ENCODE results near the gene SMARCA4.
"Not testable (repeated sequence)": the region's sequence is repeated elsewhere in the genome, so short reads cannot be mapped to it uniquely, and the experiment has no call there.

Gene SMARCA4

GRCh38 chr19:11041194-11041593 is 80.4 kb downstream of the SMARCA4 start:
- DNase-seq, result no peak

DNA sequence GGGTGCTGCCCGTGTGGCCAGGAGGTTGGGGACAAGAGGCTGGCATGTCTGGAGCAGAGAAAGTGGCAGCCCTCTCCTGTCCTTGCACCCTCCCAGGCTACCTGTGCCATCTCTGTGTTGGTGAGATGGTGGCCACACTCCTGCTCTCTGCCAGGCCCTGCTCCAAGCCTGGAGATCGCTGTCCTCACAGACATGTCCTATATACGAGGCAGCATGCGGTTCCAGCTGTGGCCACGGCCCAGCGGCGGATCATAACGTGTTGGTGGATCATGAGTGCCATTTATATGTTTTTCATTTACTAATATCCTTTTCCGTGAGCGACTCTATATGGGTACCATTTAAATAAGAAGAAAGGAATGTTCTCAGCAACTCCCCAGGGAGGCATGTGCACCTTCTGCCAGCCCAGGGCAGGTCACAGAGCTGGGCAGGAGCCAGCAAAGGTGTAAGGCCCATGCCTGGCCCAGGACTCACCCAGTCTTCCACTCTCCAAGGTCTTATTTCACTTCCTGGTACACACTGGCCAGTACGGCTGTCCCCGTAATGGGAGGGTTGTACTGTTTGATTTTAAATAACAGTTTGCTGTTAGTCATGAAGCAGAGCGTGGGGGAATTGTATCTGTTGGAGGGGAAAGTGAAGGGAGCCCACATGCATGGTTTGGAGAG is 81.3 kb downstream of the SMARCA4 start:
- no peak for DNase-seq

DNA sequence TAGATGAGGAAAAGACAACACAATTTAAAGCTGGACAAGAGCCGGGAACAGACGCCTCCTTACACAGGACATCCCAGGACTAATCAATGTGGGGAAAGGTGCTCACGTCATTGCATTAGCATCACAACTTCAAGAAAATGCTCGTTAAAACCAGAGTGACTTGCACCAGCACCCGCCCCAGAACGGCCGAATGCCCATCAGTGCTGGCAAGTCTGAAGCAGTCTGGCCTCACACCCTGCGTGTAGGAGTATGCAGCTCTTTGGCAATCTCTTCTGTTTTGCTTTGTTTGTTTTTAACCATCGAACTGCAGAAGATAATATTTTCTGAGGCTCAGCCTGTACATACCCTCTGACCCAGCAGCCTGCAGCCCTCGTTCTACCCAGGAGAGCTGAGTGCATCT is 83.6 kb downstream of the SMARCA4 start:
- no peak for DNase-seq

DNA sequence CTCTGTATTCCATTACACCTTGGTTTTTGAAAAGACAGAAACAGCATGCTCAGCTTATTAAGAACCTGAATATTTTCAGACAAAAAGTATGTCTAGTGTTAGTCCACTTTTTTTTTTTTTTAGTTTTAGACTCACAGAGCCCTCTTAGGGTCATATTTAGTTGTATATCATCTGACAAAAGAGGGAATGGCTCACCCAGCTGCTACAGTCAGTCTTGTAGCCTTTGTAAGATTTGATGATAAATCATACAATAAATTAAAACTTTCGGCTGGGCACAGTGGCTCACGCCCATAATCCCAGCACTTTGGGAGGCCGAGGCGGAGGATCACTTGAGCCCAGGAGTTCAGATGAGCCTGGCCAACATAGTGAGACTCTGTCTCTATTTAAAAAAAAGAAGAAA is 84.7 kb downstream of the SMARCA4 start:
- no peak for DNase-seq

DNA sequence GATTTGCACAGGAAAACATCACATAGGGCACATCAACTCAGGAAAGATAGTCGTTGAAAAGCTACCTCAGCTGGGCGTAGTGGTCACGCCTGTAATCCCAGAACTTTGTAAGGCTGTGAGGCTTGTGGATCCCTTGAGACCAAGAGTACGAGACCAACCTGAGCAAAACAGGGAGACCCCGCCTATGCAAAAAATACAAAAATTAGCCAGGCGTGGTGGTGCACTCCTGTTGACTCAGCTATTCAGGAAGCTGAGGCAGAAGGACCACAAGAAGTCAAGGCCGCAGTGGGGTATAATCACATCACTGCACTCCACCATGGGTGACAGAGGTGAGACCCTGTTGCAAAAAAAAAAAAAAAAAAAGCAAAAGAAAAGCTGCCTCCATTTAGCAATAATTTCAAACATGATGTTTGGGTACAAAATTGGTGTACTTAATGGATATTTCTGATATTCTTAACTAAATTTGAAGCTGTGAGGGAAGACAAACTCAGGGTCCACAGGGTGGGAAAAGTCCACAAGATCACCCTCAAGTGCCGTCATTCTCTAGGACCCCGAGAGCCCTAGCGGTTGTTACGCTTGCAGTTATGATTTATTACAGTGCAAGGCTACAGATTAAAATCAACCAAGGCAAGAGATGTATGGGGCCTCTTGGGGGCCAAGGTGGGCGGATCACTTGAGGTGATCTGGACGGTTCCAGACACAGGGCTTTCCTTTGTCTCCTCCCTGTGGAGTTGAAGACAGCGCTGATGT is 86.0 kb downstream of the SMARCA4 start:
- DNase-seq, result no peak

DNA sequence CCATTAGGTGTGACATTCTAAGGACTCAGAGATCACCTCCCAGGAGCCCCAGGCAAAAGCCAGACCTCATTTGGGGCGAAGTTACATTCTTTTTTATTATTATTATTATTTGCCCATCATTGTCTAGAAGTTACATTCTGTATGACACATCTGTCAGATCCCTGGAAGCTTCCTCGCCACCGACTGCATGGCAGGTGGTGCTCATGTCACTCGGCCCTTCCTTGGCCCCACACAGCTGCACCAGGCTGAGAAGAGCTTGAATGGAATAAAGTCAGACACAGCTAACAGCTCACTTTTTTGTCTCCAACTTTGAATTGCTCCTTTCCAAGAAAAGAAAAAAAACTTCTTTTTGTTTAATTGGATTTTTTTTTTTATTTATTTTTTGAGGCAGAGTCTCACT is 87.0 kb downstream of the SMARCA4 start:
- no peak for DNase-seq

DNA sequence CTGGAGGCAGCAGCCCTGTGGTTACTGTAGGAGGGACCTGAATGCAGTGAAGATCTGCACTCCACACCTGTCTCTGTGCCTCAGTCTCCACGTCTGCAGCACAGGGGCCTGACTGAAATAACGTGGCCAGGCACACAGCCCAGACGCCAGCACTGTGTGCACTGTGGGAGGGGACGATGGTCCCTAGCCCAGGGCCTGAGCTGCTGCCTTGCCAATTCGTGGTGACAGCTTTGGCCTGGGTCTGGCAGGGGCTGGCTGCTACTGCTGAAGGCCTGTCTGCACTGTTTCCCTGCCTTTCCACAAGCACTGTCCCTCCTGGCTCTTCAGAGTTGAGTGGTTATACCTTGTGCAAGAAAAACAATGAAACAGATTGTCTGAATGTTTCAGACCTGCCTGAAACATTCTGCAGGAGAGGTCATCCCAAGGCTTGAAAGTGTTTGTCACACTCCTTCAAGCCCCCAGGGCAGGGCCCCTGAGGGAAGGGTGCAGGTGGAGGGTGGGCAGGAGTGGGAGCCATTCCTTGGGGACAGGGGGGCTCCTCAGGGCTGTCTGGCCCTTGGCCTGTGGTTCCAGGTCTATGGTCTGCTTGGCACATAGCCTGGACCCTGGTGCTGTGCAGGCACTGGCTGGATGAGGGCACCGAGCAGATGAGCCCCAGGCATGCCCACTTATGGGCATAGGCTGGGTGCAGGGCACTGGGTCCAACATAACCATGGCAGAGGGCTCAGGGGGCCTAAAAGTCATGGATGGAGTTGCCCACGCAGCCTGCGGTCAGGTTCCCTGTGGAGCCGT is 89.7 kb downstream of the SMARCA4 start:
- DNase-seq, result no peak

DNA sequence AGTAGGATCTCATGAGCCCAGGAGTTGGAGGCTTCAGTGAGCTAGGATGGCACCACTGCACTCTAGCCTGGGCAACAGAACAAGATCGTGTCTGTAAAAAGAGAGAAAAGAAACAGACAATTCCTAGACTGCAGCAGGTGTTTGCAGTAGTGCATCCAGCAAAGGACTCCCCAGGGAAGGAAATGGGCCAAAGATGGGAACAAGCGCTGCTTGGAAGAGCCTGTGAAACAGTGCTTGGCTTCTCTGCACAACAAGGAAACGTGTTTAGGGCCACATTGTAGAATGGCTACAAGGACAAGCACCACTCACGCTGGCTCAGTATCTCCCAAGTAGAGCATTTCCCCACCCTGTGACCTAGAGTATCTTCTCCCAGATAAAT is 93.0 kb downstream of the SMARCA4 start:
- DNase-seq, result no peak

- DNase-seq, result no peak
Observed at GRCh38 chr19:11054200-11054599, 93.4 kb downstream of the SMARCA4 start.

GRCh38 chr19:11054628-11055027 is 93.8 kb downstream of the SMARCA4 start:
- DNase-seq, result no peak

DNA sequence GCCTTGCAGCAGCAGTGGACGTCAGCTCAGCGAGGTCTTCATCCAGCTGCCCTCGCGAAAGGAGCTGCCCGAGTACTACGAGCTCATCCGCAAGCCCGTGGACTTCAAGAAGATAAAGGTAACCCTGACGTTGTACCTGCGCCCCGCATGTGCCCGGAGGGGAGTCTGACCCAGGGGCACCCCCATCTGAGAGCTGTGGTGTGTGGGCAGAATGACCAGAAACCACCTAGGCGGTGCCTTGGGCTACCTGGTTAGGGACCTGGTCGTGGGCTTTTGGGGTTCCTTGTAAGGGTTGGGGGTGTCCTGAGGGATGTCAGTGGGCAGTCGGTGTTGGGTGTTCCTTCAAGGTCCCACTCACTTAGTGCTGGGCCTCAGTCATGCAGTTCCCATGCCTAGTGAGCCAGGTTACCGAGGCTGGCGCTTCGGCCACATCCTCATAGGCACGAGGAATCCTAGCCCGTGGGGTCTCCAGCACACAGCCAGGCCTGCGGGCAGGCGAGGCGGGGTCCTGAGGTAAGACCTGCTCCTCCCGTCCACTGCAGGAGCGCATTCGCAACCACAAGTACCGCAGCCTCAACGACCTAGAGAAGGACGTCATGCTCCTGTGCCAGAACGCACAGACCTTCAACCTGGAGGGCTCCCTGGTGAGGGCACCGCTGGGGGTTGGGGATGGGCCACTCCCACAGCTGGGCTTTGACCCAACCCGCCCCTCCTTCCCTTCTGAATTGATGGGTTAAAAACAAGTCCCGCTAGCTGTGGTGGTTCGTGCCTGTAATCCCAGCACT is 97.6 kb downstream of the SMARCA4 start:
- no peak for DNase-seq

DNA sequence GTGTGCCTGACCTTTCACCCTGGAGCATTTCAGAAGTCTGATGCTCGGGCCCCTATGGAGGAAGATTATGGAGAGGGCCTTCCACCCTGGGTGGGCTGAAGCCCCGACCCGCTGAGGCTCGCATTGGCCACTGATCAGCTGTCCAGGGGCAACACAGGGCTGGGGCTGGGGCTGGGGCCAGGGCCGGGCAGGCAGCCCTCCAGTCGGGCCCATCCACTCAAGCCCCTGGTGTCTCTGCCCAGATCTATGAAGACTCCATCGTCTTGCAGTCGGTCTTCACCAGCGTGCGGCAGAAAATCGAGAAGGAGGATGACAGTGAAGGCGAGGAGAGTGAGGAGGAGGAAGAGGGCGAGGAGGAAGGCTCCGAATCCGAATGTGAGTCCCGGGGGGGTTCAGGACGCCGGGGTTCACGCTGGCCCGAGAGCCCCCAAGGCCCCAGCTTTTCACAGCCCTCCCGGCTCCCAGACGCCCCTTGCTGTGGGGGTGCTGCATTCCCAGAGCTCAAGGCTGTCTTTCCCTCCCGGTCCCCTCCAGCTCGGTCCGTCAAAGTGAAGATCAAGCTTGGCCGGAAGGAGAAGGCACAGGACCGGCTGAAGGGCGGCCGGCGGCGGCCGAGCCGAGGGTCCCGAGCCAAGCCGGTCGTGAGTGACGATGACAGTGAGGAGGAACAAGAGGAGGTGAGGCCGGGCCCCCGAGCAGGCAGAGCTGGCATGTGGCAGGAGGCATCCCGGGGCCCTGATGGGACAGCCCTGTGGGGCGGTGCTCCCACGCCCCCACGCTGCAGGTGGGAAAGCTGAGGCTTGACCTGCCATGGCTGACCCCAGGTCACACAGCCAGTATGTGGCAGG is 98.9 kb downstream of the SMARCA4 start:
- DNase-seq, result no peak

GRCh38 chr19:11061952-11062351 is 101.1 kb downstream of the SMARCA4 start:
- no peak for DNase-seq

DNA sequence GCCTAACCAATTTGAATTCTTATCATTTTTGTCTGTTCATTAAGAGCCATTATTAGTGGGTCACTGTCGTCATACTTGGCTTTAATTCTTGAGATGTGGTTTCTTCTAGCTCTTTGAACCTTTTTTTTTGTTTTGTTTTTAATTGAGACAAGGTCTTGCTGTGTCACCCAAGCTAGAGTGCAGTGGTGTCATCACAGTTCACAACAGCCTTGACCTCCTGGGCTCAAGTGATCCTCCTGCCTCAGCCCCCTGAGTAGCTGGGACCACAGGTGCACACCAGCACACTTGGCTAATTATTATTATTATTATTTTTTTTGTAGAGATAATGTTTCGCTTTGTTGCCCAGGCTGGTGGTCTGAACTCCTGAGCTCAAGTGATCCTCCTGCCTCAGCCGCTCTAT is 102.6 kb downstream of the SMARCA4 start:
- DNase-seq, result no peak

DNA sequence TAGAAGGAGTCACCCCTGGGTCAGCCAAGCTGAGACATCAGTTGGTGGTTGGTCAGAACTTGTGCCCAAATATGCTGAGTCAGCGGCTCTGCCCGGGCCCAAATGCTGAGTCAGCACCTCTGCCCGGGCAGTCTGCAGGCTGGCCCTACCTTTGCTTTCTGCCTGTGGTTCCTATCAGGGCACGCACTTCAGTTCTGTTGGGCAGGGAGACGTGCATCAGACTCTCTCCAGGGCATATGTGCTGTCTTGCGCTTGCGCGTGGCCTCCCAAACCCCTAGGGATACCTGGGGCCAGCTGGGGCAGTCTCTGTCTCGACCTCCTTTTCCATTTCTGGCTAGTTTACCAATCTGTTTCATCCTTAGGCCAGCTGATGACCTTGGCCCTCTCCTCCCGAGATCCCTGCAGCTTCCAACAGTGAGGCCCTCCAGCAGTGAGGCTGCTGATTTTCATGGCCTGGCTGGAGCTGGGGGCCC is 104.0 kb downstream of the SMARCA4 start:
- DNase-seq, result no peak

GRCh38 chr19:11066326-11066725 is 105.5 kb downstream of the SMARCA4 start:
- DNase-seq, result no peak

- no peak for DNase-seq
Observed at GRCh38 chr19:11067356-11068113, 106.7 kb downstream of the SMARCA4 start.

DNA sequence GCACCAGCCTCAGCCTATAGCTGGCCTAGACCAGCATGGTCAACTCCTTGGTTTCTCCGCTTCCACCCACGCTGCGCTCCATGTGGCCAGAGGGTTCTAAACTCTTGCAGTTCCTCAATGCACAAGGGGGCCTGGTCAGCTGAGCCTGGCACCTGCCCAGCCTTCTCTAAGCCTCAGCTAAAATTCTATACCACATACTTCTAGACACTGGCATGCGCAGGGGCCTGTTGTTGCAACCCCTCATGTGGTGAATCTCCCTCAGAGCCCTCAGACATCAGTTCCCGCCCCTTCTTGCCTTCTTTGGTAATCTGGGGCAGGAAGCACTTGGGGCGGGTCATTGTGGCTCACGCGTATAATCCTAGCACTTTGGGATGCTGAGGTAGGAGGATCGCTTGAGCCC is 108.7 kb downstream of the SMARCA4 start:
- DNase-seq, result no peak

DNA sequence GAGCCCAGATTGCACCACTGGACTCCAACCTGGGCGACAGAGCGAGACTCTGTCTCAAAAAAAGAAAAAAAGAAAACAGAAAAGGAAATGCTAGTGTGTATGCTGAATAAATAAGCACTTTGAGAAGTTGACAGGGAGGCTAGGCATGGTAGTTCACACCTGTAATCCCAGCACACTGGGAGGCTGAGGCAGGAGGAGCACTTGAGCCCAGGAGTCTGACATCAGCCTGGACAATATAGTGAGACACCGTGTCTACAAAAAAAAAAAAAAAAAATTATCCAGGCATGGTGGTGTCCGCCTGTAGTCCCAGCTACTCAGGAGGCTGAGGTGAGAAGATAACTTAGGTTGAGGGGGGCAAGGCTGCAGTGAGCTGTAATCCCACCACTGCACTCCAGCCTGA is 109.3 kb downstream of the SMARCA4 start:
- DNase-seq, result no peak

DNA sequence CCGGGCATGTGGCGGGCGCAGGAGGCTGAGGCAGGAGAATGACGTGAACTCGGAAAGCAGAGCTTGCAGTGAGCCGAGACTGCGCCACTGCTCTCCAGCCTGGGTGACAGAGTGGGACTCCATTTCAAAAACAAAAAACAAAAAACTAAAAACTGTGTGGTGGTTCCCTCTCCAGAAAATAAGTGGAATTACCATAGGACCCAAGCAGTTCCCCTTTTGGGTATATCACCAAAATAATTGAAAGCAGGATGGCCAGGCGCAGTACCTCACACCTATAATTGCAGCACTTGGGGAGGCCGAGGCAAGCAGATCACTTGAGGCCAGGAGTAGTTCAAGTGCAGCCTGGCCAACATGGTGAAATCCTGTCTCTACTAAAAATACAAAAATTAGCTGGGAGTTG is 112.7 kb downstream of the SMARCA4 start:
- no peak for DNase-seq

- DNase-seq, result not testable (repeated sequence)
Observed at GRCh38 chr19:11076792-11077191, 116.0 kb downstream of the SMARCA4 start.
